Activated CD8-positive, alpha-beta memory T cell treated with anti-CD3 and anti-CD28 coated beads, Interleukin-2, amount 50 U/mL, for 48 hours (primary cell): Measurements from ENCODE around the gene PDE6A.

Experiments
- DNase-seq: peaks from one replicate; pipeline ENCODE4 v3.0.0-alpha.2; 2020

PDE6A gene

DNA sequence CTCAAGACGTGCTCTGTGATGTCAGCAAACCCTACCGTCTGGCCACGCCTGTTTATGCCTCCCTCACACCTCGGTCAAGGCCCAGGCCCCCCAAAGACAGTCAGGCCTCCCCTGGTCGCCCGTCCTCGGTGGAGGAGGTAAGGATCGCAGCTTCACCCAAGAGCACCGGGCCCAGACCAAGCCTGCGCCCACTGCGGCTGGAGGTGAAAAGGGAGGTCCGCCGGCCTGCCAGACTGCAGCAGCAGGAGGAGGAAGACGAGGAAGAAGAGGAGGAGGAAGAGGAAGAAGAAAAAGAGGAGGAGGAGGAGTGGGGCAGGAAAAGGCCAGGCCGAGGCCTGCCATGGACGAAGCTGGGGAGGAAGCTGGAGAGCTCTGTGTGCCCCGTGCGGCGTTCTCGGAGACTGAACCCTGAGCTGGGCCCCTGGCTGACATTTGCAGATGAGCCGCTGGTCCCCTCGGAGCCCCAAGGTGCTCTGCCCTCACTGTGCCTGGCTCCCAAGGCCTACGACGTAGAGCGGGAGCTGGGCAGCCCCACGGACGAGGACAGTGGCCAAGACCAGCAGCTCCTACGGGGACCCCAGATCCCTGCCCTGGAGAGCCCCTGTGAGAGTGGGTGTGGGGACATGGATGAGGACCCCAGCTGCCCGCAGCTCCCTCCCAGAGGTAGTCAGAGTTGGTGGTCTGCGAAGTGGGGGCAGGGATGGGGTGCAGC is 111.3 kb downstream of the PDE6A start:
- DNase-seq: no peak

- no peak for DNase-seq
Measured at GRCh38 chr5:149832636-149833035, 112.0 kb downstream of the PDE6A start.

DNA sequence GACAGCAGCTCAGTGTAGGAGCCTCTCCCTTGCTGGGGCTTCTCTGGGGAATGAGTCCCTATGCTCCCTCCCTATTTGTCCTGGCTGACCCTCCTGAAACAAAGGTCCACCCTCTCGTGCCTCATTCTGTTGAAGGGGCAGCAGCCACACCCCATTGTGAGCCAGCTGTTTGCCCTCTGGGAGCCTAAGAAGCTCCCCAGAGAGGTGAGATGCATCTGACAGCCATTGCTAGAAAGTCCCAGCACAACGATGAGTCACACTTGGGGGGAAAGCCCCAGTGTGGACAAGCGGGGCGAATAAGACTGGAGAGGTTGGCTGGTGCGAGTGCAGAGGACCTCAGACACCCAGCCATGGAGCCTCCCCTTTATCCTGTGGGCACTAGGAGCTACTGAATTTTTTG is 113.1 kb downstream of the PDE6A start:
- DNase-seq: peak; percentile 62

DNA sequence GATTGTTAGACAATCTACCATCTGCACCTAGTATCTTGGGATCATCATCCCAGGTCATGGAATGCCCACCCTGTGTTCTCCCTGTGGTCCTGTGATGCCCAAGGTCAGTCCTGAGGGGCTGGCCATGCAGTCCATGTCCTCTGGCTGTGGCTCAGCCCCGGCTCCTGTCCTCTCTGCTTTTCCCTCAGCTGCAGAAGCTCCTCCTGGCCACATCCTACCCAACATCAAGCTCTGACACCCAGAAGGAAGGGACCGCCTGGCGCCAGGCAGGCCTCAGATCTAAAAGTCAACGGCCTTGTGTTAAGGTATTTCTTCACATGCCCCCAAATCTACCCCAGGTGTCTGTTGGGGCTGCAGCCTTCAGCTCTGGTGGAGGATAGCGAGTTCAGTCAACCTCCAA is 114.0 kb downstream of the PDE6A start:
- no peak for DNase-seq

DNA sequence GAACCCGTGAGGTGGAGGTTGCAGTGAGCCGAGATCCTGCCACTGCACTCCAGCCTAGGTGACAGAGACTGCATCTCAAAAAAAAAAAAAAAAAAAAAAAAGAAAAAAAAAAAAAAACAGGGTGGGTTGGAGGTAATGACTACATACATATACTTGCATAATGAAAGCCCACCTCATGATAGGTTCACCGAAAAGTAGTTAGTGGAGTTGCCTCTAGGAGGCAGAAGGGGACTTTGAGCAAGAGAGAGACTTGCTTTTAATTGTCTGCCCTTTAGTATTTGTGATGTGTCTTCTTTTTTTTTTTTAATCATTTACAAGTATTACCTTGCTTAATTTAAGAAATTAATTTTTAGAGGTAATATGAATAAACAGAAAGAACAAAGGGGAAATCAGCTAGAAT is 114.6 kb downstream of the PDE6A start:
- DNase-seq: no peak

DNA sequence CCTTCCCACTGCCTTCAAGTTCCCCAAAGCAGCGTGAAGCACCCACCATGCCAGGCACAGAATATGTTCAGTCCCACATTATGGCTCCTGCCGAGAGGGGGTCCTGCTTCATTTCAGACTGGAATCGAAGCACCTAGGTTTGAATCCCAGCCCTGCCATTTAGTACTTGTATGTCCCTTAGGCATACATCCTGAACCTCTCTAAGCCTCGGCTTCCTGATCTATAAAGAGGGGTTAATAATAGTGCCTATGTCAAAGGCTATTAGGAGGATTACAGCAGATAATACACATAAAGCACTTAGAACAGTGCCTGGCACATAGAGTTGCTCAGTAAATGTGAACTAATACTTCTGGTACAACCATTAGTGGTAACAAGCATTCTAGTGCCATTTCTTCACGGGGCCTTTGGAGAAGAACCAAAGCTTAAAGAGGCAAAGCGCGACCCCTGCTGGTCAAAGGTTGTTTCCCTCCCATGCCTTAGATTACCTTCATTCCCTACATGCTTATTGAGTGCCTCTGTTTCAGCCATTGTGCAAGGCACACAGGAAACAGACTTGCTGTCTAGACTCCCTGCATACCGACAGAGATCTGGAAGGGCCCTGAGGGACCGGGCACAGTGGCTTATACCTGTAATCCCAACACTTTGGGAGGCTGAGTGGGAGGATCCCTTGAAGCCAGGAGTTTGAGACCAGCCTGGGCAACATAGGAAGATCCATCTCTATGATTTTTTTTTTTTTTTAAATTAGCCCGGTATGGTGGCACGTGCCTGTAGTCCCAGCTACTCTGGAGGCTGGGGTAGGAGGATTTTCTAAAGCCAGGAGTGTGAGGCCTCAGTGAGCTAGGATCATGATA is 116.2 kb downstream of the PDE6A start:
- peak; percentile 93 for DNase-seq

GRCh38 chr5:149827546-149827945 is 117.0 kb downstream of the PDE6A start:
- no peak for DNase-seq

- no peak for DNase-seq
Measured at GRCh38 chr5:149827086-149827485, 117.5 kb downstream of the PDE6A start.

DNA sequence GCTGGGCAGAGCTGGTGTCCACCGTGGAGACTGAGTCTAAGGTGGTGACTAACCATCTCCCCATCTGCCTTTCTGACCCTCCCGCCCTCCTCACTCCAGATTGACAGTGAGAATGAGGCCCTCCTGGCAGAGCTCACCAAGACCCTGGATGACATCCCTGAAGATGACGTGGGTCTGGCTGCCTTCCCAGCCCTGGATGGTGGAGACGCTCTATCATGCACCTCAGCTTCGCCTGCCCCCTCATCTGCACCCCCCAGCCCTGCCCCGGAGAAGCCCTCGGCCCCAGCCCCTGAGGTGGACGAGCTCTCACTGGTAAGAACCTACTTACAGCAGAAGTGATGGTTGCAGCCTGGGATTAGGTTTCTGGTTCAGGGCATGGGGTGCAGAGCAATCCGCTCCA is 118.0 kb downstream of the PDE6A start:
- no peak for DNase-seq

DNA sequence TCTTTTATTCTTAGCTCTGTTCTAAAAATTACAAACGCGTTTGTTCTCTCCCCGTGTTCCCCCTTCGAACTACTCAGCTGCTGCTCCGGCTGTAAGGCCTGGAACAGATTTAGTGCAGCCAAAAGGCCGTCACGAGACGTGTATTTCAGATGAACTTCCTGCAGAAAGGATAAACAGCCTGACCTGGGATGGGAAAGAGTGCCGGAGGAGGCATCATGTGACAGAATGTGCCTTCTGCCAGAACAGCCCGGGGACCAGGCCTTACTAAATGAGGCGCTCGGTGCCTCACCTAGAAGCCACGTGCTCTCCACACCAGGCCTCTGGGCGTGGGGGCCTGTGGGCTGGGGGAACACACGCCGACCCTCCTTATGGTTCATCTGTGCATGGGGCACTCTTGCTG is 119.7 kb downstream of the PDE6A start:
- no peak for DNase-seq

GRCh38 chr5:149824120-149824519 is 120.5 kb downstream of the PDE6A start:
- no peak for DNase-seq

DNA sequence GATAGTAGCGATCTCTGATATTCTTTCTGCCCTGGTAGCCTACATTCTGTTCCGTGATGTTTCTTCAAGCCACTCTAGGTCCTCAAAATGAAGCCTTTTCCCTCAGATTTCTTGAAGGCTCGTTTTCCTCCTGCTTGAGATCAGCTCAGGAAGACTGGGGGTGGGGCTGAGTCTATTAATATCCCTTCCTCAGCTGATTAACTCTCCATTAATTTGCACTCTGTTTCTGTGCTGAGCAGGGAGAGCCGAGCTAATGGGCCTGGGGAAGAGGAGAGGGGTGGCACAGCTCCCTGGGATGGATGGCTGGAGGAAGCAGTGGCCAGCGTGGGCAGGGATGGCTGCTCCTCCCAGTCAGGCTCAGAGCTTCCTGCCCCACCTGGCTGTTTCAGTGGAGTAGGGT is 121.2 kb downstream of the PDE6A start:
- DNase-seq: no peak

GRCh38 chr5:149822301-149822700 is 122.3 kb downstream of the PDE6A start:
- no peak for DNase-seq

DNA sequence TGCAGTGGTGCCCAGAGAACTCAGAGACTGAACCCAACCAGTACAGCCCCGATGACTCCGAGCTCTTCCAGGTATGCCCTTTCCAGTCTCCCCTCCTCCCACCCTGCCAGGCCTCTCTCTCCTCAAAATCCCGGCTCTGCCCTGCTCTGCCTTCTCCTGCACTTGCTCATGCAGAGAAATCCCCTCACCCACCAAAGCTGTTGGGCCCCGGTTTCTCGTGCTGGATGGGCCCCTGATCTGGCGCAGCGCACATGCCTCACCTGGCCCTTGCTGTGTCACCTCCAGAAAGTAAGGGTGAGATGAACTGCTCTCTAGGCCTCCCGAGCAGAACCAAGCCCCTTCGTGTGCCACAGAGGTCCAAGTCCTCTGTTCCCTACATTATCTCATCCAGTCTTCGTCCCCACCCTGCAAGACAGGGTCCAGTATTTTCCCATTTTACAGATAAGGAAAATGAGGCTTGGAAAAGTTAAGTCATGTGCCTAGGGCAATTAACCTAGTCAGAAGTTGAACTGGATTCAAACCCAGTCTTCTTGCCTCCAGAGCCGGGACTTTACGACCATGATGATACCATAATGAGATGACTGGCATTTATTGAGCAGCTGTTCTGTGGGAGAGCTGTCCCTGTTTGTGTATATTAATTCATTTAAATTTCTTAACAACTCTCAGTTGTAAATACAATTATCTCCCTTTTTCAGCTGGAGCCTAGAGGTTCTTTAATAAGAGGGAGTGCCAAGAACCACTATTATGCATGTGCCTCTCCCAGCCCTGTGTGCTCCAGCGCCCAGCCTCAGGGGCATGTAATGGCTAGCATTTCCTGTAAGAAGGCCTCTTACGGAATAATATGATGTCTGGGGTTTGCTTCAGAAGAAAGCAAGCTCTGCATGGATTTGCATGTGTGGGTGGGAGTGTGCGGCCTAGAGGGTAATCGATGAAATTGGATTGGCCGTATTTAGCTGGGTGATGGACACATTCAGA is 123.8 kb downstream of the PDE6A start:
- no peak for DNase-seq

DNA sequence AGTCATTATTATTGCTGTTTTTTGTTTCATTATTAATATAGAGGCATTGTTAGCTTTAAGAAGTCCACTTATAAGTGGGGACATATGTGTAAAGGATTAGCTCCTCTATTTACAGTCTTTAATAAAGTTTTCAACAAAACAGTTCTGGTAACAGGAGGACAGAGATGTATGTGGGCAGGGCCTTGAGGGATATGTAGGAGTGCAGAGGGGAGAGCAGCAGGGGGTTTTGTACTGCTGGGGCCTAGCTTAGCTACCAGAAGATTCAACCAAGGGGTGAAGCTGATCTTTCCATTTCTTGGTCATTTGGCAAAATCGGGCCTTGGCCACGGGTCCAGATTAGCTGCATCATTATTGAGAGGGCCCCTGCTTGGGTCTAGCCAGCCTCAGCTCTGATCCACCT is 124.6 kb downstream of the PDE6A start:
- DNase-seq: no peak

DNA sequence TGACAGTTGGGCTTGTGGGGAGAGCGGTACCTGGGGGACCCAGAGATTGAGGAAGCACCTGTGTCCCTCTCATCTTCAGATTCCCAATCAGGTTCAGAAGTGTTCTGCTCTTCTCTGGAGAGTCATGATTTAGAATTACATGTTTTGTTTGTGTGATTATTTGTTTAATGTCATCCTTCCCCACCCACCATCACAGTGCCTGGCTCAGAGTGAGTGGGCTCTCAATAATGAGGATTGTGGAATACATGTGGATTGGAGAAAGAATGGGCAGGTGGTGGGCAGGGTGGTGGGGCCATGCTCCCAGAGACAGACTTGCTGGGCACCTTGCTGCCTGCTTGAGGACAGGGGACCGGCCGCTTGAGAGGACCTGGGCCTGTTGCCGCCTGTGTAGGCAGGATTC is 126.5 kb downstream of the PDE6A start:
- DNase-seq: no peak

GRCh38 chr5:149817539-149818060 is 127.0 kb downstream of the PDE6A start:
- no peak for DNase-seq

- DNase-seq: no peak
Measured at GRCh38 chr5:149816661-149817060, 127.9 kb downstream of the PDE6A start.

DNA sequence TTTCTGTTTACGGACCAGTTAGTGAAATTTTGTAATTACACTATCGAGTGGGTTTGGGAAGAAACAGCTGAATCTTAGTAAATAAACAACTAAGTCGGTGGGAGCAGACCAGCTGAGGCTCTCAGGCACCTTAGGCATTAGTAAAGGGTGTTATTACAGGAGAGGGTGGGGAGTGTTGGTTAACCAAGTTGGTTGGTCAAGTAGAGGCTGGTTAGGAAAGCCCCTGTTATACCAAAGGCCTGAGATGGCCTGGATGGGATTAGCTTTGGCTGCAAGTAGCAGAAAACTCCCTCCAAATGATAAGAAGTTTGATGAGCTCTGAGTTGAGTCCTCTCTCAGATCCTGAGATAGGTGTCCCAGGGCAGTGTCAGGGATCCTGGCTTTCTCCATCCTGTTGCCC is 133.1 kb downstream of the PDE6A start:
- no peak for DNase-seq

- DNase-seq: no peak
Measured at GRCh38 chr5:149810856-149811255, 133.7 kb downstream of the PDE6A start.

DNA sequence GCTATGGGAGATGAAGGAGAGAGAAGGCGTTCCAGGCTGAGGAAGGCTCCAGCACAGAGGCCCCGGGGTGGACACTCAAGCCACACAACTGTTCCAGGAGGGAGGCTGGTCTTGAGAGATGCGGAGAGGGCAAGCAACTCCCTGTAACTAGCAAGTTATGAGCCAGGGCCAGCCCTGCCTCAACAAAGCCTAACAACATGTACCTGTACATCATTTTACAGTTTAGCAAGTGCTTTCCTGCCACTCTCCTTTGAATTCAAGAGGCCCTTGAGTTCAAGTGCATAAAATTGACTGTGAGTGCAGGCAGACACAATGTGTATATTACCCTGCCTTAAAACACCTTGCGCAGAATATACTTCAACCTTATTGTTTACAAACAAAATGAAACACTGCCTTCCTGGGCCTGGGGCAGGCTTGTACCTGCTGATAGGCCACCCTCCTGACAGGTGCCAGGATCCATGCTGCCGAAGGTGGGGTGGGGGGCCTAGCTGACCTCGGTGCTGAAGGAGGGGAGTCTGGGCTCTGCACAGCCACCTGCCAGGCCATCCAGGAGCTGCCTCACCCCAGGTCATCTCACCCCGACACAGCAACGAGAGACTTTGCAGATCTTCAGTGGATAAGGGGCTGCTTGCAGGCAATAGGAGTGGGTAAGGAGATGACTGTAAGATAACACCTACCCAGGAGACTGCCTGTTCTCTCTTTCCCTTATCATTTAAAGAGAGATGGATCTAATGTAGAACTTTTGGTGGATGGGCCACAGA is 134.5 kb downstream of the PDE6A start:
- no peak for DNase-seq
